GM12865 (cell line): ENCODE results near the gene CST9.
"Not testable (repeated sequence)": the region's sequence is repeated elsewhere in the genome, so short reads cannot be mapped to it uniquely, and the experiment has no call there.

Source experiments
- DNase-seq: peaks from one replicate; pipeline ENCODE4 v3.0.0; 2010; ENCODE audit warnings: low read depth
- H3K4me3 ChIP-seq: 2 replicates; pipeline ENCODE4 v1.5.1; 2011; ENCODE audit warnings: mild to moderate bottlenecking, low read depth, low read length, control low read depth
- CTCF ChIP-seq: IDR thresholded peaks from 2 replicates; pipeline ENCODE4 v1.5.1; 2011; ENCODE audit warnings: low read length, control low read depth, low read depth, inconsistent platforms; ENCODE audit not compliant: insufficient read depth; ENCODE audit errors: missing control alignments

The CST9 gene

GRCh38 chr20:23638309-23638708 lies 32.6 kb upstream of the CST9 start:
- no peak for TF ChIP-seq CTCF
- H3K4me3 ChIP-seq = no peak overlapping the region
- no peak for DNase-seq

- H3K4me3 ChIP-seq = peak within 1 kb of the TSS; percentile 61
- DNase-seq = peak; percentile 87
- no peak for TF ChIP-seq CTCF
Observed at GRCh38 chr20:23637282-23638221, 31.8 kb upstream of the CST9 start, which contains the start of gene CST3. Gene CST3, minus strand, starts transcription at chr20:23637955. Its CDS starts 93 bp downstream, at chr20:23637862.

GRCh38 chr20:23636908-23637281 lies 31.2 kb upstream of the CST9 start:
- no peak for DNase-seq
- H3K4me3 ChIP-seq = peak overlapping the region; percentile 61

GRCh38 chr20:23636182-23636907 lies 30.6 kb upstream of the CST9 start:
- no peak for DNase-seq
- TF ChIP-seq CTCF = no peak
- no peak overlapping the region for H3K4me3 ChIP-seq

More at GRCh38 chr20:23636908-23637281, 31.2 kb upstream of the CST9 start:
- TF ChIP-seq CTCF = no peak

GRCh38 chr20:23635768-23636090 lies 30.0 kb upstream of the CST9 start:
- not testable (repeated sequence) for DNase-seq, H3K4me3 ChIP-seq

GRCh38 chr20:23634985-23635767 lies 29.5 kb upstream of the CST9 start:
- H3K4me3 ChIP-seq = no peak overlapping the region
- DNase-seq = no peak
- no peak for TF ChIP-seq CTCF

GRCh38 chr20:23634044-23634801 lies 28.5 kb upstream of the CST9 start:
- TF ChIP-seq CTCF = no peak
- H3K4me3 ChIP-seq = no peak overlapping the region
- no peak for DNase-seq
